Bronchus fibroblast of lung (primary cell): Measurements from ENCODE around the gene MEOX1. TPM values are rescaled to one million over a fixed set of nuclear protein-coding genes. Genes with fewer than 3 reads are reported as not detected.

Experiments used
- total RNA-seq: library from RNA; depleted of rRNA; stranded (reverse); fragments of >200 nt; gene quantifications from 2 replicates; pipeline ENCODE4 v1.2.3, GENCODE V29; 2015

MEOX1 gene
- total RNA-seq: not detected in 2 replicates

DNA sequence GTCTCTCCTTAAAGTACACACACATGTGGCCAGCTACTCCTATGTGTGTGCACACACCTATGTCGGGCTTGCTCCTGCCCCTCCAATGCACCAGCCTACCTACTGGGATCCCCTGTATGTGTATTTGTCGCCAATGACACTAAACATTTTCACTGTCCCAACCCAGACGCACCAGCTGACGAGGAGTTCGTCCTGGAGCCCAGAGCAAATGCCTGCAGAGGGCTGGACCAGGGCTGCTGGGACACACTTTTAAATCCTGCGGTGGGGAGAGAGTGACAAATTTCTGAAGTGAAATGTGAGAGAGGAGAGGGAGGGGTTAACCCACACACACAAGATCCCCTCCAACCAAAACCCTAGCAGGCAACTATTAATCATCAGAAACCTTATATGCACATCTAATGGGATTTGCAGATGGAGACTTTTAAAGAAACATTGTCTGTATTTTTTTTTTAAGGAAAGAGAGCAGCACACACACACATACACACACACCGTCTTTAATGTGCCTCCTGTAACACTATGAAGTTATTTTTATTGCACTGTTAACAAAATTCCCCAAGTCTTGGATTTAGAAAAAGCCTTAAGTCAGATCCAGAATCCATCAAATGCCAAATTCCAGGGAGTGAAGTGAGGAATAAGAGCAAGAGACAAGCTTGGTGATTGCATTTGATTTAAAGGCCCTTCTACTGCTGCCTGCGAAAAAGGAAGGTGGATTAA, at the start of gene MEOX1:
TSS of gene MEOX1 (minus strand) at position 224 of the 714 bp plus-strand sequence. CDS start 388 bp downstream, outside the sequence.

Other genes starting within 250 kb of the MEOX1 start
- gene DHX8, start 177.9 kb downstream of the MEOX1 start, total RNA-seq: 26.9 and 101 TPM in 2 replicates
- 21.4 and 22.0 TPM in 2 replicates for gene ETV4, start 115.6 kb downstream of the MEOX1 start, total RNA-seq
- gene SOST, start 96.9 kb upstream of the MEOX1 start, total RNA-seq: not detected in 2 replicates
- 16.6 and 18.0 TPM in 2 replicates for gene DUSP3, start 117.1 kb upstream of the MEOX1 start, total RNA-seq
- gene CFAP97D1, start 118.5 kb upstream of the MEOX1 start, total RNA-seq: not detected in 2 replicates
- 4.2 and 4.7 TPM in 2 replicates for gene MPP3, start 171.2 kb upstream of the MEOX1 start, total RNA-seq
- gene CD300LG, start 185.3 kb upstream of the MEOX1 start, total RNA-seq: not detected in 2 replicates
- gene MPP2, start 245.6 kb upstream of the MEOX1 start, total RNA-seq: 1.6 and 2.9 TPM in 2 replicates